HG03066 (cell line): ENCODE measurements around the gene P4HA2.

ENCODE experiments used
- ATAC-seq: cut with Tn5 transposase; IDR thresholded peaks from one replicate; pipeline ENCODE4 v1.9.1; 2021; ENCODE audit warnings: low read depth; ENCODE audit not compliant: unreplicated experiment

Gene P4HA2

DNA sequence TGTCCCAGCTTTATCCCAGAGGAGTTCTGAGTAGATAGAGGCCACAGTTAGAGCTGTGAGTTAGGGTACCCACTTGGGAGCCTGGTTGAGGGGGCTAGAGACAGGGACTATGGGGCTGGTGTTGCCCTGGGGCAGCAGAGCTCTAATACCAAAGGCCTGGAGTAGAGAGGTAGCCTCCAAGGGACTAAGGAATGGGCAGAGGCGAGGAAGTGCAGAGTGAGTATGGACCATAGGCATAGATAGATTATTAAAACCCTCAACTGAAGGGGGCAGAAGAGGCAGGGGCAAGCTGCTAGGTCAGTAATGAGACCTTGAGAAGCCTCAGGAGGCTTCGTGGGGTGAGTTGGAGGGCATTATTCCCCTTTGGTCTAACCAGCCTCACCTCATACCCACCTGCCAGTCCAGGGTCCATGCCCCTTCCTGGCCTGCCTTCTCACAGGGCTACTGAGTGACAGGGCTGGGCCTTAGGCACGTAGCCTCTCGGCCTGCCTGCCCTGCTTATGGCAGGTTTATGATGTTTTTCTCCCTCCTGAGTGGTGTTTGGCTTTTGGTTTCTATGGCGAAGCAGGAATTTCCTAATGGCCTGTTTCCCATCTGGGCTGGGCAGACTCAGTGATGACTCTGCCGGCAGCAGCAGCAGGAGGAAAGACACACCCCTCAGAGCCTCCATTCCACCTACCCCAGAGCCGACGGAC lies 37.8 kb upstream of the P4HA2 start:
- no peak for ATAC-seq

DNA sequence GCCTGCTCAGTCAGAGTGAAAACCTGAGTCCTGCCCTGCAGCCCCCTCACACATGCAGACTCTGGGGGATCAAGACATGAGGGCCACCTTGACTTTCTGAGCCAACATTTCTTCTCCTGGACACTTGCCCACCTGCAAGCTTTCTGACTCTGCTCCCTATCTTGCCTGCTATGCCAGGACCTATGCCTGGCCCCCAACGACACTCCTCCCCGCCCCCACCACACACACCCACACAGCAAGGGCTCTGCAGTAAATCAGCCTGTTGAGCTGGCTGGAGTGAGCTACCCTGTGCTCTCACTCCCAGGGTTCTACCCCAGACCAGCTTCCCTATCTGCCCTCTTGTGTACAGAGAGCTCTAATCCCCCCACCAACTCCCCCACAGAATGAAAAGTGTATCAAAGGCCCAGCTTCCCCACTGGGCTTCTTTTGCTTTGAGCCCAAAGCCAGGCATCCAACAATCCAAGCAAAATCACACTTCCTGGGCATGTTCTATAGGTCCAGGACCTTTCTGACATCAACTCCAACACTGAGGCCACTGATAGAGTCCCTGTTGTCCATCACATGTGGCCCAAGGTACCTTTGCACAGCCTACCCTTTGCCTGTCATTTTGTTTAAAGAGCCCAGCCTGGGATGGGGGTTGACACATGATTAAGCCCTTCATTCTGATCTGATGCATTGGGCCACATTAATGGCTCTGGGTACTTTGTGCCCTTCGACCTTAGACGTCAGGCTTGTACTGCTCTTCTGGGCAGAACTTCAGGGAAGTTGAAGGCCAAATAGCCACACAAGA lies 37.1 kb upstream of the P4HA2 start:
- no peak for ATAC-seq

DNA sequence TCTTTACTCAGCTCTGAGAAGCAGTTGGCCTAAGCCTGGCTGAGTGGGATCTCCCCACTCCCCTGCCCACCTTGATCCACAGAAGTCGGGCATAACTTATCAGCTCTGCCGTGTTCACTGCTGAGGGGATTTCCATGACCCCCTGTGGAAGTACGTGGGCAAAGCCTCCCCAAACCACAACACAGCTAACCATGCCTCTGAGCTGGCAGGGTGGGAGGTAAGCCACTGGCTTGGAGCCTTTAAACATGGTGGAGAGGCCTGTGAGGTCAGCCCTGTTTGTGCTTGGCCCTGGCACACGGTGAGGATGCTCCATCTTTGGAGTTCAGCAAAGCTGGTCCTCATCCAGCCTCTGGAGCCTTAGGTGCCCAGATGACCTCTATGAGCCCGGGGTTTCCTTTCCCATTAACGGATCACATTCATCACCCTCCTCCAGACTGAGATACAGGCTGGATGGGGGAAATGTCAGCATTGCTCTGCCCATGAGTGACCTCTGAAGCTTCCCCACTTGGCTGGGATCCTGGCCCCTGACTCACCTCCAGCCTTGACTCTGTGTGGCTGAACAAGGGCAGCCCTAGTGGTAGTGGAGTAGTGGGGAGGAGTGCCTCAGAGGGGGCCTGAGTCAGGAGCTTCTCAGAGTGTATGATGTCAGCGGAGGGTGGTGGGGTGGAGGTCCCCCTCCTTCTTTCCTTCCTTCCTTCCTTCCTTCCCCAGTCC lies 36.1 kb upstream of the P4HA2 start:
- ATAC-seq = no peak

DNA sequence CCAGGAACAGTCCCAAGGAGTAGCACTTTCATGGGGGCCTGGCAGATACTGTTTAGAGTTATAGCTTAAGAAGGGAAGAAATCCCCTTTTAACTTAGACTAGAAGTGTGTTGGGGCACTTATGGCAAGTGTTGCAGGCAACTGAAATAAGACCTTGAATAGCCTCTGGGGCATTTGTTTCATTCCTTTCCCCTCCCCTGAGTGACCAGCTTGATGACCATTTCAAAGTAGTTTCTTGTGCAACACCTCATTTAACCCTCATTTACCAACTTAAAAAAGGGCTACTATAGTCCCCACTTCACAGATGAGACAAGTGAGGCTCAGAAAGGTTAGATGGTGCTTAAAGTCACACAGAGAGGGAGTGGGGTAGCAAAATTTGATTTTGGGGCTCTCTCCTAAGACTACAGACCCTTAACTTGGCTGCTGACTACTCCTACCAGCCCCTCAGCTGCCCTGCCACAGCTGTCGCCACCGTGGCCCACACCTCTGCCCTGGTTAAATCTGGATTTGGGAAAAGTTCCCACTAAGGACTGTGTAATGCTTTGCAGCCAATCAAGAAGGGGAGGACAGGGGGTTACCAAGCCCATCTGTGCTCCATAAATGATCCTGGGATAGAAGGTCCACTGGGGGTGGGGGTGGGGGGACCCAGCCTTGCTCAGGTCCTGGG lies 35.4 kb upstream of the P4HA2 start:
- ATAC-seq = no peak

DNA sequence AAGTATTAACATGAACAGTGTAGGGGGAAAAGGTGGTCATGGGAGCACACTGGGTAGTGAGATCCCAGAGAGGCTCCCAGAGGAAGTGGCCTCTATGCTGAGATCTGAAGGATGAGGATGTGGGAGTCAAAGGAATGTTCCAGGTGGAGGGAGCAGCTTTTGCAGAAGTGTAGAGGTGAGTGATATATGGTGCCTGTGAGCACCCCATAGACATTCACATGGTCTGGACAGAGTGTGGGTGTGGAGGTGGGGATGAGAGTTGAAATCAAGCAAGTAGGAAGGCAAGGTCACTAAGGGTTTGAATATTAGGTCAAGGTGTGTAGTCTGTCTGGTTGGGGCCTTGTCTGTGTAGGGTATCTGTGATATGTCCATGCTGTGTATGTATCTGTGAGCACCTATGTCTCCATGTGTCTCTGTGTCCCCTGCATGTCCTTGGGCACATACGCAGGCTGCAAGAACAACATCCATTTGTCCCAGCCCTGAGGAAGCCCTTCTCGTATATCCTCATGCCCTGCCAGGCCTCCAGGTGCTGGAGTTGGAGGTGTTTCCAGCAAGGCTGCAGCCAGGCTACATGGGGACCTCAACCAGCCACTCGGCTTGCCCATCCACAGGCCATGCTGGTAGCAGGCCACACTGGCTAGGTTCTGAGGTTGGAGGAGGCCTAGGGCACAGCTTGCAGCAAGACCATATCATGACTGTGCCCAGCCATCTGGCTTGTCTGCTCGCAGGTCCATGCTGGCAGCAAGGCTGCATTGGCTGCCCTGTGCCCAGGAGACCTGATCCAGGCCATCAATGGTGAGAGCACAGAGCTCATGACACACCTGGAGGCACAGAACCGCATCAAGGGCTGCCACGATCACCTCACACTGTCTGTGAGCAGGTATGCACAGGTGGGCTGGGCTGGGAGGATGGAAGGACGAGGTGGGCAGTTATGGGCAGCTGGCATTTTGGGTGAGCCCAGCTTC lies 34.5 kb upstream of the P4HA2 start:
- ATAC-seq = no peak

DNA sequence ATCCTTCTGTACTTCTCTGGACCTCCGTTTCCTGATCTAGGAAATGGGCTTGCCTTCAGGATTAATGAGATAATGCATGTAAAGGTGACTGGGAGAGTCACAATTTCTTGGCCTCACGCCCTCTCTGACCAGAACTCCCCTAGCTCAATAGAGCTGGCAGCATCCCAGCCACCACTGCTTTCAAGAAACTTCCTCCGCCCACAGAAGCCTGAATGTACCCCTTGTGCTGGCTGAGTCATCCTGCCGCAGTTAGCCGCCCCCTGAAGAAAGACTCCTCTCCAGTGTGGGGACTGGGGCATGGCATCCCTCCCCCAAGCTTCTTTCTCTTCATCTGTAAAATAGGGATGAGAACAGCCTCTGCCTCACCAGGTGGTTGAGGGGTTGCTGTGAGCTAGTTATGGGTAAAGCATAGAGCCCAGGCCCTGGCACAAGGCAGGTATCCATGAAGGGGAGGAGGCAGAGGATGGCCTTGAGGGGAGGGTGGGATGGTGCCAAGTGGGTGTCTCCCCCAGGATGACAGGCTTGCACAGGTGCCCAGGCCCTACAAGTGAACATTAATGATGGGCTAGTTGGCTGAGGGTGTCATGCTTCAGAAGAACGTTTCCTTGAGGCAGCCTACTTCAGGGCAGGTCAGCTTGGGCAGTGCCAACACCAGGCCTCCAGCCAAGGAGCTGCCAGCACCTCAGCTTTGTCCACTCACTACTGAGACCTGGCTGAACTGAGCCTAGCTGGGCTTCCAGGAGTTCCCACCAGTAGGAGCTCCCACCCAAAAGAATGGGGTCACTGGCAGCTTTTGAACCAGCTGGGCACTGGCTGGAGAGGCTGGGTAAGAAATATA lies 33.3 kb upstream of the P4HA2 start:
- peak; percentile 59 for ATAC-seq

DNA sequence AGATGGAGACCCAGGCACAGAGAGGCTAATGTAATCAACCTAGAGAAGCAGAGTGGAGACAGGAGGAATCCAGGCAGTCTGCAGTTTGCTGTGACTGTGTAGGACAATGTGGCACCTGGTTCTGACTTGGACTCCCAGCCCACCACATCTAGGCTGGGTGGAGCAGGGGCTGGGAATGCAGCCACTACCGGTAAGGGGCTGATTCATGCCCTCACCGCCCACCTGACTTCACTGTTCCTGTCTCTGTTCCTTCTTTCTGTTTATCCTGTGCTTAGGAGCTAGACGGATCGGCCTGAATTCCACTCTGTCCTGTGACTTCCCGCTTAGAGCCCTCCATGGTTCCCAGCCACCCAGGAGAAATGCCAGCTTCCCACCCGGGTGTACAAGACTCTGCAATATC lies 32.4 kb upstream of the P4HA2 start:
- no peak for ATAC-seq

DNA sequence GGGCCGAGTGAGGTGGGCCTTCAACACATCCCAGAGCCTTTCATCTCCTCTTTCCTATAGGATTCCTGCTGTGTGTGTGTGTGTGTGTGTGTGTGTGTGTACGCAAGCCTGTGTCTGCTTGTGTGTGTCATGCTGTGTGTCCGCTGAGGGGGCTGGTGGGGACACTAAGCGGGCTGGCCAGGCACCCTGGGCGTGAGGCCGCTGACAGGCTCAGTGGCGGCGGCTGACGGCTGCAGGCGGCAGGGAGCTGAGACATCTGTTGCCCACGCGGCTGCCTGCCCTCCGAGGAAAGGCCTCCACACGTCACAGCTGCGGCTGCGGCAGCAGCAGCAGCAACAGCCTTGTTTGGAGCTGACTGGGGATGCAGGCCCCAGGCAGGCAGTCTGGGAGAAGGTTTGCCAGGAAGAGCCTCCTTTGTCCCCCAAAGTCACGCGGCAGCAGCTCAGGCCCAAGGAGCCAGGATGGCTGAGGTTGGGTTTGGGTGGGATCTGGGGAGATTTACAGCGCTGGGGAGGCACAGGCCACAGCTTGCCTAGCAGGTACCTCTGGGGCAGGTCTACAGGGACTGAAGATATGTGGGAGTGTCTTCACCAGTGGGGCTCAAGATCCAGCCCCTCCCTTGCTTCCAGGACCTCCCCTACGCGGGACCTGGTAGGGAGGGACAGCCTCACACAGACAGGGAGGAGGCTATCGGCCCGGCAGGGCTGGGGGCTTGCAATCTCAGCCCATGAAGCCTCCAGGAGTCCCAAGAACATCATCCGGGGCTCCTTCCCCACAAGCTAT lies 31.6 kb upstream of the P4HA2 start:
- no peak for ATAC-seq

DNA sequence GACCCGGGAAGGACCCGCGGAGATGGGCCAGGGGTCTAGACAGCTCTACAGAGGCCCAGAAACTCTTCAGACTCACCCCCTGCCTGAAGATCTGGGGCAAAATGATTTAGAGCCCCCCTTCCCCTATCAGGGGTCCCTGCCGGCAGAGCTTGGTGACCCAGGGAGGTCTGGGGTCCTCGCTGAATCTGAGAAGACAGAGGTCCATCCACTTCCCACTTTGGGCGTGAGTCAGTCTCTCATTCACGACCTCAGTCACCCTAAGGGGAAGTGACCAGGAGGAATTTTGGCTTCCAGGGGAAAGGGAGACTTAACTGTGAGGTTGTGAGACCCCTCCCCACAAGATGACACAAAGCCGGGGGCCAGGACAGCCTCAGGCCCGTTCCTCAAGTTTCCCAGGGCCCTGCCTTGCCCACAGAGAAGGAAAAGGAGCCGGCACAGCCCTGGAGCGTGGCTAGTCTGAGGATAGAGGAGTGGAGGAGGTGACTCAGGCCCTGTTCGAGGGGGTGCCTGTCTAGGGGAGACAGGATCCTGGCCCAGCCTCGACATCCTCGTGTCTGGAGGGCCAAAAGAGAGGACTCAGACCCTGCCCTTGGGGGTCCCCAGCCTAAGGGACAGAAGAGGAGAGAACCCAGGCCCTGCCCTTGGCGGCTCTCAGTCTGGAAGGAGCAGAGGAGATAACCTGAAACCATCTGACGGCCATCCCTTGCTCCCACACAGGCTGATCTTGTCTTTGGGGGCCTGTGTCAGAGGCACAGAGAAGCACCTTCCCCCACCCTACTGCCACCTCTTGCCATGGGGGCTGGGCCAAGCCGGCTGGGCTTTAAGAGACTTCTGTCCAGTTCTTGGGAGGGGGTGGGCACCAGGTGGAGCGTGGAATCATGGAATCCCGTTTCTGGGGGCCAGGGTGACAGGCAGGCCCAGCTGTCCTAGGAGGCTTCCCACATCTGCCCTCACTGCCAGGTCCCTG lies 30.7 kb upstream of the P4HA2 start:
- ATAC-seq = no peak

DNA sequence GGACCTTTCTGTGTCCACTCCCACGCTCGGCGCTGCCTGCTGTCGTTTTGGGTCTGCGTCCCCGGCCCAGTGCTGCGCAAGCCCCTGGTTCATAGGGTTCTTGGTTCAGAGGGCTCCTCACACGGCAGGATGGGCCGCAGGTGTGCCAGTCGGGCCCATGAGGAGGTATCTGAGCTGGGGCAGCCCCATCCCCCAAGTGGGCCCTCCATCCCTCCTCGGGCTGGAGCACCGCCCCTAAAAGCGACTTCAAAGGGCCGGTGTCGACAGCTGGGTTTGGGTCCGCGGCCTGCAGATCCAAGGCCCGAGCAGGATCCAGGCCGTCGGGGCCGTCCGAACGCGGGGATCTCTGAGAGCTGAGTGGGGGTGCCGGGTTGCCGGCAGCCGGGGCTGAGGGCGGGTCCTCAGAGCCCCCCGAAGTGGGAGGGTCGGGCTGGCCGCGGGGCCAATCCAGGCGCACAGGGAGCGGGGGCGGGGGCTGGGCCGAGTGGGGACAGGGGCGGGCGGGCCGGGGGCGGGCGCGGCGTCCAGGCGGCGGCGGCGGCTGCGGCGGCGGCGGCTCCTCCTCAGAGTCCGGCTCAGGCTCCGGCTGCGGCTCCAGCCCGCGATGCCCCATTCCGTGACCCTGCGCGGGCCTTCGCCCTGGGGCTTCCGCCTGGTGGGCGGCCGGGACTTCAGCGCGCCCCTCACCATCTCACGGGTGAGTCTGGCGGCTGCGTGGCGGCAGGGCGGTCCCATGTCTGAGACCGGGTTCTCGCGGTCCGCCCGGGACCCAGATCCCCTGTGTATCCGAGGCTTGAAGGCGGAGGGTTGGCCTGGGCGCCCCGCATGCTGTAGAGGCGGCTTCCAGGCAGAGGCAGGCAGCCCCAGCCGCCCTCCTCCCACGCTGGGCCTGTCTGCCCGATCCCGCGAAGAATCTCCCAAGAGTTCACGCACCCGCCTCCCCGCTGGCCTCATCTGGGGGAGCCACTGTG lies 29.8 kb upstream of the P4HA2 start, which contains the start of gene PDLIM4:
TSS of gene PDLIM4 (plus strand) at position 566 of the 971 bp plus-strand sequence. CDS start at position 605, 39 bp downstream.
- no peak for ATAC-seq

DNA sequence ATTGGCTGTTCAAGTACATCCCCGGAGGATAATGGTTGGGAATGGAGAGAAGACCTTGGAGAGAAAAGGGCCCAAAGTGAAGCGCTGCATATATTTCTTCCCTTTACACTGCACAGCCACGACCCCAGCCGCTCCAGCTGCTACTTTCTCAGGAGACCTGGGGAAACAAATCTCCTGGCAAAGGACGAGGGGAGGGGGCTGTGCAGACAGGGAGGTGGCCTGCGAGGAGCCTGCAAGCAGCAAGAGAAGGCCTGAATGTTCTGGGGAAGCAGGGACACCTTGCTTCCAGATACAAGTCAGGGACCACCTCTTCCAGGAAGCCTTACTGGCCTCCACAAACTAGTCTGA lies 29.1 kb upstream of the P4HA2 start:
- ATAC-seq = no peak

DNA sequence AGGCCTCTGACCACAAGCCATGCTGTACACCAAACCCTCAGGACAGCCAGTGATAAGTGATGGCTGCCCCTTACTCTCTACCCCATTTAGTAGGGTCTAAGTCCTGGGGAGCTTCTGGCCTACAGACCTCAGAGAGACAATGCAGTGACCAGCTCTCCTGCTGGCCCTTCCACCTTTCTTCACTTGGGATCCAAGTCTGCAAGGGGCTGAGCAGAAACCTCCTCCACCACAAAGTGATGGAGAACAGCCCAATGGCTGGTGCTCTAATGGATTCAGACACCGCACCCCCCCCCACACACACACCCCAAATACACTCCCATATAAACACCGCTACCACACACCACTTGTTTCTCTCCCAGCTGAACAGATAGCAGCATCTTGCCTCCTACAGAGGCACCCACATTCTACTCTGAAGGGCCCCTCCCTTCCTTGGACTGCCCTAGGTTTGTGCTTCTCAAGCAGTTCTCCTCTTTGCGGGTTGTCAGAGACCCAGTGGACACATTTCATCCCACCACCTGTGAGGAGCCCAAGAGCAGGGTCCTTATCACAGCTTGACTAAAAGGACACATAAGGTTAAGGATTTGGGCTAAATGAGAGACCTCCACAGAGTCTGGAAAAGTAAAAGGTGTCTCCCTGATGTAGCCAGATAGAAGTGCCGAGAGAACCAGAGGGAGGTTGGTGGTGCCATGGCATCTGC lies 28.6 kb upstream of the P4HA2 start:
- no peak for ATAC-seq

DNA sequence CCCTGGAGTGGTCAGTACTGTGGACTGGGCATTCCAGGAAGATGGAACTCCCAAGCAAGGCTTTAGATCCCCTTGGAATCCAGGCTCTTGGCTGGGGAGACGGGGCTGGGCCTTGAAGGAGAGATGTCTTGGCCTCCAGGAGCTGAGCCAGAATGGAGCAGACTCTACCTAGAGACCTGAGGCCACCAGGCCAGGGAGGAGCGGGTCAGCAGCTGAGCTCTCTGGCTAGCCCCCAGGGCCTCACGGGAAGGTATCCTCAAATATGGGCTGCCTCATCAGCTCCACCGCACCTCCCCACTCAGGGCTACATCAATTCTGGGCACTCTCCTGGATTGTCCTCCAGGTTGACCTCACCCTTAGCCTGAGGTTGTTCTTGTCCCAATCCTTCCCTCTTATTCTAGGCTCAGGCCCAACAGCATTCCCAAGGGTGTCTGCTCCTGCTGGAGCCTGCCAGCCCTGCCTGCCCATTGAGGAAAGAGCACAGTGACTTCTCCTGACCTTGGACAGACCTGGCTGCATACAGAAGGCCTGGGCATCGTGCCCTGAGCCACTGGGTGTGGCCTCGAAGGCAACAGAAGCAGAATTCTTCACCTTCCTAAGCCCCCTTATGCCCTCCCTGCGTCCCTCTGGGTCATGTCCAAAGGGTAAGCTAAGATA lies 26.8 kb upstream of the P4HA2 start:
- ATAC-seq = no peak

DNA sequence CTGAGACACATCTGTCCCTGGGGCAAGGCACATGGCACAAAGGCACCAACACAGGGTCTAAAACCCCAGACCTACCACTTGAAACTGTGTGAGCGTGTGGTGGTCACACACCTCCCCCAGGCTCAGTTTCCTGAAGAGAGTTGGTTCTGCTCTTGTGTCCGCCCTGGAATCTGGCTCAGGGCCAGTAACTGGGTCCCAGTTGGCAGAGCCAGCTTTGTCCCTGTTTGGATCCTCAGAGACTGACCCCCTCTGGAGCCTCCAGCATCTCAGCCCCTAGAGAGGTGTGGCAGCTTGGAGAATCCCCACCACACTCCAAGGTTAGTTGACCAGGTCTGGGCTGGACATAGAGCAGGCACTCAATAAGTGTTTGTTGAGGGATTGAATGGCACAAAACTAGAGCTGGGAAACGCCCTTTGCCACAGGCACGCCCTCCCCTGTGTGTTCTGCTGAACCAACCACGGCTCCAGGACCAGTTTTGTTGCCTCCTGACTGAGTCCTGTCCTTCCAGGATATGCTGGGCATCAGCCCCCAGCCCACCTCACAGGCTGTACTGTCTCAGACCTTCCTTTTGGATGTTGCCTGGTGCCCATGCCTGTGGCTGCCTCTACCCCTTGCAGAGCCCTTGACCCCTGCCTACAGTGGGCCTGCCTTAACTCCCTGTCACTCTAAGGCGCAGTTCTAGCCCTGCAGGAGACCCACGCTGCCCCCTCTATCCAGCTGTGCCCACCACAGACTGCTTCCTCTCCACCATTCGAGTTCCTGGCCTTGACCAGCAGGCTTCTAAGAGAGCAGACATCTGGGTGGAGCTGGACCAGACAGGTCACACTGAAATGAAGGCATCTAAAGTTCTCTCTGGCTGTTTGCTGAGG lies 26.0 kb upstream of the P4HA2 start:
- no peak for ATAC-seq
